Activated naive CD8-positive, alpha-beta T cell (primary cell): ENCODE measurements around the gene GTF3C5.
A peak's percentile ranks its signal among the peaks of the same experiment; 100 is the strongest.
"Not testable (repeated sequence)": the region's sequence is repeated elsewhere in the genome, so short reads cannot be mapped to it uniquely, and the experiment has no call there.

Source experiments
- H3K27ac Mint-ChIP-seq: one replicate; pipeline ENCODE4 v1.8.0; 2021; ENCODE audit warnings: mixed read lengths
- H3K27me3 Mint-ChIP-seq: one replicate; pipeline ENCODE4 v1.8.0; 2021; ENCODE audit warnings: mixed read lengths
- H3K36me3 Mint-ChIP-seq: one replicate; pipeline ENCODE4 v1.8.0; 2021; ENCODE audit warnings: mixed read lengths
- H3K4me1 Mint-ChIP-seq: one replicate; pipeline ENCODE4 v1.8.0; 2021; ENCODE audit warnings: low read depth, mixed read lengths
- H3K4me3 Mint-ChIP-seq: one replicate; pipeline ENCODE4 v1.8.0; 2021; ENCODE audit warnings: mild to moderate bottlenecking, mixed read lengths
- H3K9me3 Mint-ChIP-seq: one replicate; pipeline ENCODE4 v1.8.0; 2021; ENCODE audit warnings: low read depth, mixed read lengths

GTF3C5 gene

DNA sequence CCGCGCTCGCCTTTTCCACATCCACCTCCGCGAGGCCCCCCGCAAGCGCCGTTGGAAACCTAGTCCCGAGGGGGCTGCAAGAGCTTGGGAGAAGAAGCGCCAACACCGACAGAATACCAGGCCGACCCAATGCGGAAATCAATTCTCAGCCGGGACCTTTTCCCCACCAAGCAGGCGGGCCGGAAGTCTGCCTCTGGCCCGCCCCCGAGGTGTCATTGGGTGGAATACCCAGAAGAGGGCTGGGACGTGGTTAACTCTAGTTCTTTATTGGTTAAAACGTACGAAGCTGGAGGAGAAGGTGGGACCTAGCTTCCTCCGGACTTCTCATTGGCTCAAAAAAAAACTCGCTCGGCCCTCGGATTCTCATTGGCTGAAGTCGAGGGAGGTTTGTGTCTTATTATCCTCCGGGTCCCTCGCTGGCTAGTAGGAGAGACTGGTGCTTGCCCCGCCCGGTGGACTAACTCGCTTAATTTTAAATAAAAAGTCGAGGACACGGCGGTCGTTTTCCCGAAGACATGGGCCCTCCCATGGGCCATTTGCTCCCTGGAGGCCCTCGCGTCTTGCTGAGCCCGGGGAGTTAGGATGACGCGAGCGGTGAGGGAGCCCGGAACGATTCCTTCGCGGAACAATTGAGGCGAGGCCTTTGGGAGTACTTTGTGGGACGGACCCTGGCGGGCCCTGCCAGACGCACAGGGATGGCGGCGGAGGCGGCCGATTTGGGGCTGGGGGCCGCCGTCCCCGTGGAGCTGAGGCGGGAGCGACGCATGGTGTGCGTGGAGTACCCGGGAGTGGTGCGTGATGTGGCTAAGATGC lies at the start of gene GTF3C5:
GTF3C5 (plus strand) TSS at position 681 of the 813 bp plus-strand sequence; CDS start at position 696, 15 bp downstream.
- peak within 1 kb of the TSS; percentile 97 for H3K4me3 Mint-ChIP-seq
- peak within 1 kb of the TSS; percentile 100 for H3K27ac Mint-ChIP-seq
- H3K36me3 Mint-ChIP-seq = no peaks in the 10 kb centered on the region
- H3K27me3 Mint-ChIP-seq = no peaks in the 10 kb centered on the region
- peaks cover 49% of the 10 kb centered on the region for H3K4me1 Mint-ChIP-seq
- H3K9me3 Mint-ChIP-seq = no peaks in the 10 kb centered on the region

- Mint-ChIP-seq H3K9me3 (no peaks in the 10 kb centered on the region), H3K36me3 (no peaks in the 10 kb centered on the region), H3K27me3 (peaks cover 30% of the 10 kb centered on the region), H3K4me1 (peaks cover 11% of the 10 kb centered on the region), H3K27ac (no peak overlapping the region), H3K4me3 (no peak overlapping the region)
Measured at GRCh38 chr9:132982458-132982857, 48.3 kb upstream of the GTF3C5 start.

DNA sequence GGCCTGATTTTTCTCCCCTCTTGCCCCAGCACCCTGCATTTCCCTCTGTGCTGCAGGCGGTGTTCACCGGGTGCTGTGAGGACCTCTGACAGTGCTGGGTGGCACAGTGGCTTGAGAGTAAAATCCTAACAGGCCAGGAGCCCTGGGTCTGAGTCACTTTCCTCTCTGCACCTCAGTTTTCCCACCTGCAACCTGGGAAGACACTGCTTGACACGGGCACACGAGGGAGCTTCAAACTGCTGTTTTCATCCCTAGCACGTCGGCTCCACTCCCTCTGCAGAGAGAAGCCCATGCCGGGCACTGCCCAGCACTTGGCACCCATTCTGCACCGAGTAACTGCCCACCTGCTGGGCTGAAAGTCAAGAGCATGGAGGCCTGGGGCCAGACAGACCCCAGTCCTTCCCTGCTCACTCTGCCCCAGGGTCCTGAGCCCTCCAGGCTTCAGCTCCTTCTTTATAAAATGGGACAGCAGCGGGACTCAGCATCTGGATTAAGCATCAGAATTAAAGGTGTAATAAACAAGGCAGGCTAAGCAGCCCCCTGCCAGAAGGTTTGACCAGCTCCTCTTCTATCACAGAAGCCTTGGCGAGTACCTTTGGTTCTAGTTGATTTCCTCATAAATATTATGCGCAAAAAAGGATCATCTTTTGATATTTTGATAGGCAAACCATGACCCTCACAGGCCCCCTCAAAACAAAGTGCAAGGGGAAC lies 47.2 kb upstream of the GTF3C5 start:
- Mint-ChIP-seq H3K4me1 (peaks cover 6% of the 10 kb centered on the region), H3K27me3 (peaks cover 28% of the 10 kb centered on the region), H3K27ac (no peak overlapping the region), H3K4me3 (no peak overlapping the region), H3K9me3 (no peaks in the 10 kb centered on the region), H3K36me3 (no peaks in the 10 kb centered on the region)

GRCh38 chr9:132984202-132985070 lies 46.4 kb upstream of the GTF3C5 start:
- Mint-ChIP-seq H3K36me3 (no peaks in the 10 kb centered on the region), H3K4me1 (peaks cover 3% of the 10 kb centered on the region), H3K4me3 (no peak overlapping the region), H3K27ac (no peak overlapping the region), H3K9me3 (no peaks in the 10 kb centered on the region), H3K27me3 (peaks cover 24% of the 10 kb centered on the region)

DNA sequence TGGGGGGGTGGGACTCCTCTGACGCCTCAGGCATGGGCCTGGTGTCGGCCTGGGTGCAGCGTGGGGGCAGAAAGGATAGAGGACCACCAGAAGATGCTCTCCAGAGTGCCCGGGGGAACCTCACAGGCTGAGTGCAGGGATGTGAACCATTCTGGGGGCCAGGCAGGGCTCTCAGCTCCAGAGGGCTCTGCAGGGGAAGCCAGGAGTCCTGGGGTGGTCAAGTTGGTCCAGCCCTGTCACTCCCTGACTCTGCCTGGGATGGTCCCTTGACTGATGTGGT lies 45.8 kb upstream of the GTF3C5 start:
- H3K4me1 Mint-ChIP-seq = no peaks in the 10 kb centered on the region
- no peaks in the 10 kb centered on the region for H3K9me3 Mint-ChIP-seq
- no peak overlapping the region for H3K4me3 Mint-ChIP-seq
- no peak overlapping the region for H3K27ac Mint-ChIP-seq
- peaks cover 20% of the 10 kb centered on the region for H3K27me3 Mint-ChIP-seq
- H3K36me3 Mint-ChIP-seq = no peaks in the 10 kb centered on the region

DNA sequence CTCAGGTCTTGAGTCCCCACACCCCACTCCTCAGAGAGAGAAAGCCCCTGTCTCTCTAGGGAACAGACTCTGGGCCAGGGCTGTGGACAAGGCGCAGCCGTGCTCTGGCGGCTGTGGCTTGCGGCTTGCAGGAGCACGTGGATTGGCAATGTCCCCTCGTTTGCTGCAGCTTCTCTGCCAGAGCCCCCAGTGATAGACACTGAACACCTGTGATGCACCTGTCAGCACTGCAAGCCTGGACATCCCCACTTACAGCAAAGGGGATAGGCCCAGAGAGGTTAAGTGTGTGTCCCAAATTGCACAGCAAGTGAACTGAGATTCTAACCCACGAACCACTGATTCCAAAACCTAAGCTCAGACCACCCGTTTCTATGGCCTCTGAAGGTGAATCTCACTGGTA lies 45.3 kb upstream of the GTF3C5 start:
- Mint-ChIP-seq H3K4me3 (no peak overlapping the region), H3K27me3 (peaks cover 18% of the 10 kb centered on the region), H3K9me3 (no peaks in the 10 kb centered on the region), H3K36me3 (no peaks in the 10 kb centered on the region), H3K27ac (no peak overlapping the region), H3K4me1 (no peaks in the 10 kb centered on the region)

DNA sequence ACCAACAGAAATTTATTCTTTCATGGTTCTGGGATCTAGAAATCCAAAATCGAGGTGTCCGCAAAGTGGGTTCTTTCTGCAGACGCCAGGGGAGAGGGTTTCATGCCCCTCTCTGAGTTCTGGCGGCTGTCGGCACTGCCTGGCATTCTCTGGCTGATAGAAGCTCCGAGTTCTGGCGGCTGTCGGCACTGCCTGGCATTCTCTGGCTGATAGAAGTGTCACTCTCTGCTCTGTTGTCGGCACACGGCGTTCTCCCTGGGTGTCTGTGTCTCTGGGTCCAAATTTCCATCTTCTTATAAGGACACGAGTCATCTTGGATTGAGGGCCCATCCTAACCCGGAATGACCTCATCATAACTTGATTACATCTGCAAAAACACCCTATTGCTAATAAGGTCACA lies 44.7 kb upstream of the GTF3C5 start:
- Mint-ChIP-seq H3K27ac (no peak overlapping the region), H3K4me3 (no peak overlapping the region), H3K9me3 (no peaks in the 10 kb centered on the region), H3K27me3 (peaks cover 14% of the 10 kb centered on the region), H3K36me3 (no peaks in the 10 kb centered on the region), H3K4me1 (no peaks in the 10 kb centered on the region)

- H3K9me3 Mint-ChIP-seq = no peaks in the 10 kb centered on the region
- H3K27me3 Mint-ChIP-seq = peaks cover 13% of the 10 kb centered on the region
- no peaks in the 10 kb centered on the region for H3K36me3 Mint-ChIP-seq
- no peak overlapping the region for H3K27ac Mint-ChIP-seq
- no peaks in the 10 kb centered on the region for H3K4me1 Mint-ChIP-seq
- no peak overlapping the region for H3K4me3 Mint-ChIP-seq
Measured at GRCh38 chr9:132986640-132987620, 43.9 kb upstream of the GTF3C5 start.

- no peak overlapping the region for H3K4me3 Mint-ChIP-seq
- H3K36me3 Mint-ChIP-seq = no peaks in the 10 kb centered on the region
- peaks cover 13% of the 10 kb centered on the region for H3K27me3 Mint-ChIP-seq
- H3K9me3 Mint-ChIP-seq = no peaks in the 10 kb centered on the region
- H3K4me1 Mint-ChIP-seq = no peaks in the 10 kb centered on the region
- no peak overlapping the region for H3K27ac Mint-ChIP-seq
Measured at GRCh38 chr9:132988244-132989013, 42.4 kb upstream of the GTF3C5 start.

DNA sequence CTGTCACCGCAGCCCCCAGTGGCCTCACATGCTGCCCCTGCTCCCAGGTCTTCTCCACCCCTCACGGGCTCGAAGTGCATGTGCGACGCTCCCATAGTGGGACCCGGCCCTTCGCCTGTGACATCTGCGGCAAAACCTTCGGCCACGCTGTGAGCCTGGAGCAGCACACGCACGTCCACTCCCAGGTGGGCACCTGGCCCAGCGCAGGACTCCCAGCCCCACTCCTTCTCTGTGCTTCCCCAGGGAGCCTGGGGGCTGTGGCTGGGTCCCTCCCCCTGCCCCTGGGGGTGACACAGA lies 41.8 kb upstream of the GTF3C5 start:
- no peak overlapping the region for H3K27ac Mint-ChIP-seq
- no peak overlapping the region for H3K4me3 Mint-ChIP-seq

DNA sequence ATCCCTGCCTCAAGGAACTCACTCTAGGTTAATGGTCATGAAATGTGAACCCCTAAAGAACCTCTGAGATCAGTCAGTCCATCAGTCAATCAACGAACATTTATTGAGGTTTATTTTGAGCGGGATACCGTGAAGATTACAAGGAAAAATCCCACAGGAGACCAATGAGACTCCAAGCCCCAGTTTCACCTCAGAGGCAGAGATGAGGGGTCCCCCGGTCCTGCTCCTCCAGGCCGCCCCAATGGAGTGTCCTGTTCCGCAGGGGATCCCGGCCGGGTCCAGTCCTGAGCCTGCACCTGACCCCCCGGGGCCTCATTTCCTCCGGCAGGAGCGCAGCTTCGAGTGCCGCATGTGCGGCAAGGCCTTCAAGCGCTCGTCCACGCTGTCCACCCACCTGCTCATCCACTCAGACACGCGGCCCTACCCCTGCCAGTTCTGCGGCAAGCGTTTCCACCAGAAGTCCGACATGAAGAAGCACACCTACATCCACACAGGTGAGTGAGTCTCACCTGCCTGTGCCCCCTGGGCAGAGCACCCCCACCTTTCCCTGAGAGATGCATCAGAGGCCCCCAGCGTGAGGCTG lies 41.3 kb upstream of the GTF3C5 start:
- Mint-ChIP-seq H3K4me3 (no peak overlapping the region), H3K36me3 (no peaks in the 10 kb centered on the region), H3K27me3 (peaks cover 15% of the 10 kb centered on the region)

More for the DNA sequence above, 41.8 kb upstream of the GTF3C5 start:
- H3K27me3 Mint-ChIP-seq = peaks cover 13% of the 10 kb centered on the region
- H3K4me1 Mint-ChIP-seq = no peaks in the 10 kb centered on the region
- H3K9me3 Mint-ChIP-seq = no peaks in the 10 kb centered on the region
- H3K36me3 Mint-ChIP-seq = no peaks in the 10 kb centered on the region

GRCh38 chr9:132989998-132990557 lies 40.7 kb upstream of the GTF3C5 start:
- H3K4me1 Mint-ChIP-seq, H3K9me3 Mint-ChIP-seq, H3K27ac Mint-ChIP-seq, H3K36me3 Mint-ChIP-seq, H3K4me3 Mint-ChIP-seq: not testable (repeated sequence)
- peaks cover 16% of the 10 kb centered on the region for H3K27me3 Mint-ChIP-seq

More for the DNA sequence above, 41.3 kb upstream of the GTF3C5 start:
- no peaks in the 10 kb centered on the region for H3K9me3 Mint-ChIP-seq
- peaks cover 3% of the 10 kb centered on the region for H3K4me1 Mint-ChIP-seq
- no peak overlapping the region for H3K27ac Mint-ChIP-seq

DNA sequence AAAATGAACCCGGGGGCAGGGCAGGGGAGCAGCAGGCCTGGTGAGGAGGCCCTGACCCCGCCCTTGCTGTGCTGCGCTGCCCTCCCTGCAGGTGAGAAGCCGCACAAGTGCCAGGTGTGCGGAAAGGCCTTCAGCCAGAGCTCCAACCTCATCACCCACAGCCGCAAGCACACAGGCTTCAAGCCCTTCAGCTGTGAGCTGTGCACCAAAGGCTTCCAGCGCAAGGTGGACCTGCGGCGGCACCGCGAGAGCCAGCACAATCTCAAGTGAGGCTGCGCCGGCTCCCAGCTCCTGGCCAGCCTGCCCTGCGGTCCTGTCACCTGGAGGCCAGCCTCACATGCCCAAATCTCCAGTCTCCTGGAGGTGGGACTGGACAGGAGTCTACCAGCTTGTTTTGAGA lies 40.0 kb upstream of the GTF3C5 start:
- Mint-ChIP-seq H3K4me3 (no peak overlapping the region), H3K36me3 (no peaks in the 10 kb centered on the region), H3K4me1 (peaks cover 7% of the 10 kb centered on the region), H3K27me3 (peaks cover 13% of the 10 kb centered on the region), H3K9me3 (no peaks in the 10 kb centered on the region), H3K27ac (no peak overlapping the region)
